ENCODE data around the gene C19orf12.

GRCh38 chr19:29674374-29675119, 40.5 kb downstream of the C19orf12 start:
- TF ChIP-seq, protein P1, sequence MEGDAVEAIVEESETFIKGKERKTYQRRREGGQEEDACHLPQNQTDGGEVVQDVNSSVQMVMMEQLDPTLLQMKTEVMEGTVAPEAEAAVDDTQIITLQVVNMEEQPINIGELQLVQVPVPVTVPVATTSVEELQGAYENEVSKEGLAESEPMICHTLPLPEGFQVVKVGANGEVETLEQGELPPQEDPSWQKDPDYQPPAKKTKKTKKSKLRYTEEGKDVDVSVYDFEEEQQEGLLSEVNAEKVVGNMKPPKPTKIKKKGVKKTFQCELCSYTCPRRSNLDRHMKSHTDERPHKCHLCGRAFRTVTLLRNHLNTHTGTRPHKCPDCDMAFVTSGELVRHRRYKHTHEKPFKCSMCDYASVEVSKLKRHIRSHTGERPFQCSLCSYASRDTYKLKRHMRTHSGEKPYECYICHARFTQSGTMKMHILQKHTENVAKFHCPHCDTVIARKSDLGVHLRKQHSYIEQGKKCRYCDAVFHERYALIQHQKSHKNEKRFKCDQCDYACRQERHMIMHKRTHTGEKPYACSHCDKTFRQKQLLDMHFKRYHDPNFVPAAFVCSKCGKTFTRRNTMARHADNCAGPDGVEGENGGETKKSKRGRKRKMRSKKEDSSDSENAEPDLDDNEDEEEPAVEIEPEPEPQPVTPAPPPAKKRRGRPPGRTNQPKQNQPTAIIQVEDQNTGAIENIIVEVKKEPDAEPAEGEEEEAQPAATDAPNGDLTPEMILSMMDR (IDR thresholded peaks at IDR 0.05 in 2 of 3, conservative IDR thresholded peaks at IDR 0.05 in 1 of 3; ENCODE audit: borderline replicate concordance in 1 of 3, insufficient read depth in 1 of 3, low read depth in 2 of 3, low read length in 2 of 3), result no peak
- TF ChIP-seq JUND (IDR thresholded peaks at IDR 0.05) (no peak), EZH2 (IDR thresholded peaks at IDR 0.05) (no peak), SIN3A (IDR thresholded peaks at IDR 0.05; ENCODE audit: low read depth) (no peak), POLR2AphosphoS5 (IDR thresholded peaks at IDR 0.05; ENCODE audit: low read depth, low read length) (no peak), ZFX (IDR thresholded peaks at IDR 0.05) (no peak), EZH2phosphoT487 (IDR thresholded peaks at IDR 0.05; ENCODE audit: borderline replicate concordance) (no peak), POLR2A (IDR thresholded peaks at IDR 0.05; ENCODE audit: borderline replicate concordance, extremely low read depth, insufficient read depth, insufficient read length) (no peak), ATF3 (IDR thresholded peaks at IDR 0.05) (no peak), SP1 (IDR thresholded peaks at IDR 0.05; ENCODE audit: low read depth) (no peak), CEBPB (IDR thresholded peaks at IDR 0.05; ENCODE audit: low read depth) (no peak), ZNF274 (IDR thresholded peaks at IDR 0.05; ENCODE audit: low read depth, low read length) (no peak)
- TF ChIP-seq, protein P2, sequence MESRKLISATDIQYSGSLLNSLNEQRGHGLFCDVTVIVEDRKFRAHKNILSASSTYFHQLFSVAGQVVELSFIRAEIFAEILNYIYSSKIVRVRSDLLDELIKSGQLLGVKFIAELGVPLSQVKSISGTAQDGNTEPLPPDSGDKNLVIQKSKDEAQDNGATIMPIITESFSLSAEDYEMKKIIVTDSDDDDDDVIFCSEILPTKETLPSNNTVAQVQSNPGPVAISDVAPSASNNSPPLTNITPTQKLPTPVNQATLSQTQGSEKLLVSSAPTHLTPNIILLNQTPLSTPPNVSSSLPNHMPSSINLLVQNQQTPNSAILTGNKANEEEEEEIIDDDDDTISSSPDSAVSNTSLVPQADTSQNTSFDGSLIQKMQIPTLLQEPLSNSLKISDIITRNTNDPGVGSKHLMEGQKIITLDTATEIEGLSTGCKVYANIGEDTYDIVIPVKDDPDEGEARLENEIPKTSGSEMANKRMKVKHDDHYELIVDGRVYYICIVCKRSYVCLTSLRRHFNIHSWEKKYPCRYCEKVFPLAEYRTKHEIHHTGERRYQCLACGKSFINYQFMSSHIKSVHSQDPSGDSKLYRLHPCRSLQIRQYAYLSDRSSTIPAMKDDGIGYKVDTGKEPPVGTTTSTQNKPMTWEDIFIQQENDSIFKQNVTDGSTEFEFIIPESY (IDR thresholded peaks at IDR 0.05; ENCODE audit: extremely low read depth, insufficient replicate concordance, low read length), result no peak
- TF ChIP-seq, protein P3, sequence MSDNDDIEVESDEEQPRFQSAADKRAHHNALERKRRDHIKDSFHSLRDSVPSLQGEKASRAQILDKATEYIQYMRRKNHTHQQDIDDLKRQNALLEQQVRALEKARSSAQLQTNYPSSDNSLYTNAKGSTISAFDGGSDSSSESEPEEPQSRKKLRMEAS (IDR thresholded peaks at IDR 0.05), result no peak

Data from HCT116 (cell line).